K562 treated with DMSO at 1 percent for 4 hours (cell line): ENCODE data around the gene S100A11. TPM values are rescaled to one million over a fixed set of nuclear protein-coding genes. Genes with fewer than 3 reads are reported as not detected.

Experiments used
- total RNA-seq: library from RNA; unstranded; fragments of 300-600 nt; gene quantifications from 2 replicates; pipeline ENCODE4 v1.2.3, GENCODE V29; 2022; ENCODE audit not compliant: insufficient read depth

Gene S100A11
- total RNA-seq = 490 and 598 TPM in 2 replicates

GRCh38 chr1:152036267-152037216 lies at the start of gene S100A11:
Gene S100A11, minus strand, starts transcription at chr1:152037004. Its CDS starts 89 bp downstream, at chr1:152036915.

GRCh38 chr1:151993734-151994496 lies 42.9 kb downstream of the S100A11 start, which contains the start of gene S100A10:
Gene S100A10, minus strand, starts transcription at chr1:151993859. Its CDS starts 7,629 bp downstream, at chr1:151986230.

Other genes starting within 250 kb of the S100A11 start
- gene TDRKH, start 246.5 kb downstream of the S100A11 start, total RNA-seq = 5.4 and 6.6 TPM in 2 replicates
- not detected in 2 replicates for gene LINGO4, start 231.6 kb downstream of the S100A11 start, total RNA-seq
- gene RORC, start 205.2 kb downstream of the S100A11 start, total RNA-seq = not detected in 2 replicates
- not detected in 2 replicates for gene C2CD4D, start 197.2 kb downstream of the S100A11 start, total RNA-seq
- not detected in 2 replicates for gene THEM5, start 183.3 kb downstream of the S100A11 start, total RNA-seq
- gene THEM4, start 127.5 kb downstream of the S100A11 start, total RNA-seq = 16.5 and 18.7 TPM in 2 replicates
- gene S100A10, start 43.1 kb downstream of the S100A11 start, total RNA-seq = not detected in 2 replicates
- gene TCHHL1, start 52.1 kb upstream of the S100A11 start, total RNA-seq = not detected in 2 replicates
- not detected in 2 replicates for gene TCHH, start 78.4 kb upstream of the S100A11 start, total RNA-seq
- not detected in 2 replicates for gene RPTN, start 122.2 kb upstream of the S100A11 start, total RNA-seq
- not detected in 2 replicates for gene HRNR, start 187.2 kb upstream of the S100A11 start, total RNA-seq